Gastroesophageal sphincter (tissue), 3 donors: ENCODE results near the gene OR52E2.

Experiments used
- CTCF ChIP-seq, 4 experiments: fragments of 200-600 bp in 2 of 4; fragments of 450-650 bp in 2 of 4; sonication (generic) in 1 of 4; IDR thresholded peaks; one replicate each; pipeline ENCODE4 v1.5.1; 2017 to 2019; ENCODE audit warnings: antibody characterized with exemption in 4 of 4, mild to moderate bottlenecking in 2 of 4, moderate library complexity in 2 of 4
- EP300 ChIP-seq: sonication (generic); formaldehyde crosslinking; IDR thresholded peaks from one replicate; pipeline ENCODE4 v1.6.1; 2017; ENCODE audit warnings: antibody characterized with exemption, mild to moderate bottlenecking
- POLR2A ChIP-seq, 2 donors: fragments of 450-650 bp; IDR thresholded peaks; one replicate each; pipeline ENCODE4 v1.6.1; 2017; ENCODE audit warnings: antibody characterized with exemption in 2 of 2, mild to moderate bottlenecking in 2 of 2, moderate library complexity in 1 of 2
- POLR2AphosphoS5 ChIP-seq: sonication (generic); formaldehyde crosslinking; IDR thresholded peaks from one replicate; pipeline ENCODE4 v1.6.1; 2017; ENCODE audit warnings: antibody characterized with exemption

- TF ChIP-seq CTCF (IDR thresholded peaks at IDR 0.05) (no peak), EP300 (no peak), POLR2A (IDR thresholded peaks at IDR 0.05) (no peak), POLR2AphosphoS5 (no peak)
Measured at GRCh38 chr11:5102246-5102645, 42.8 kb upstream of the OR52E2 start.
